Panc1 (cell line): ENCODE measurements around the gene SMOC2. TPM values are rescaled to one million over a fixed set of nuclear protein-coding genes. Genes with fewer than 3 reads are reported as not detected.

ENCODE experiments used
- ATAC-seq: fragments of 200-7000 bp; cut with Tn5 transposase; 2 replicates; pipeline ENCODE4 v1.9.1; 2020; ENCODE audit warnings: mild to moderate bottlenecking, moderate library complexity
- BruUV-seq: library from RNA; stranded (reverse); fragments of 400-500 nt; replicated peaks from 2 replicates; lab custom pipeline; 2021; lab: Mats Ljungman, UMichigan
- CTCF ChIA-PET: fragments of 300-600 bp; sonication (Branson Sonifier 250); formaldehyde crosslinking; loops from one replicate; lab custom pipeline; 2022; ENCODE audit warnings: antibody characterized with exemption; lab: Charles Lee
- POLR2A ChIA-PET: fragments of 300-600 bp; sonication (Branson Sonifier 250); formaldehyde crosslinking; loops from one replicate; lab custom pipeline; 2022; ENCODE audit warnings: antibody characterized with exemption; lab: Charles Lee
- DNase-seq: peaks from one replicate; pipeline ENCODE4 v3.0.0-alpha.2; 2010; ENCODE audit warnings: low read depth, low spot score
- H3K27ac ChIP-seq: 2 replicates; pipeline ENCODE4 v1.5.1; 2011; ENCODE audit warnings: mild to moderate bottlenecking, low read length, inconsistent platforms
- H3K27me3 ChIP-seq: fragments of 200-500 bp; sonication (Bioruptor generic); 2 replicates; pipeline ENCODE4 v1.6.0; 2014; ENCODE audit warnings: low read length, inconsistent platforms; ENCODE audit not compliant: control insufficient read depth, insufficient read depth
- H3K36me3 ChIP-seq: fragments of 200-500 bp; sonication (Bioruptor generic); 2 replicates; pipeline ENCODE4 v1.5.1; 2014; ENCODE audit warnings: inconsistent platforms, mild to moderate bottlenecking, low read length, moderate library complexity; ENCODE audit not compliant: control insufficient read depth, insufficient read depth
- H3K4me1 ChIP-seq: 2 replicates; pipeline ENCODE4 v1.5.1; 2011; ENCODE audit warnings: inconsistent platforms, mild to moderate bottlenecking, low read length, moderate library complexity; ENCODE audit not compliant: control insufficient read depth, insufficient read depth
- H3K4me3 ChIP-seq, 2 experiments: 2 replicates each; pipeline ENCODE4 v1.5.1; 2011 to 2012; ENCODE audit warnings: low read depth in 2 of 2, low read length in 2 of 2, mild to moderate bottlenecking in 2 of 2, inconsistent platforms in 1 of 2, moderate library complexity in 1 of 2
- H3K9me3 ChIP-seq: fragments of 200-500 bp; sonication (Bioruptor generic); 2 replicates; pipeline ENCODE4 v1.5.1; 2014; ENCODE audit warnings: low read depth, mild to moderate bottlenecking, inconsistent platforms, low read length, moderate library complexity; ENCODE audit not compliant: control insufficient read depth, insufficient read depth
- CTCF ChIP-seq: fragments of 450-650 bp; IDR thresholded peaks from 2 replicates; pipeline ENCODE4 v1.5.1; 2017; ENCODE audit warnings: mild to moderate bottlenecking
- POLR2AphosphoS5 ChIP-seq: IDR thresholded peaks from 2 replicates; pipeline ENCODE4 v1.6.1; 2012; ENCODE audit warnings: mild to moderate bottlenecking, low read depth, low read length, moderate library complexity
- SIN3A ChIP-seq: IDR thresholded peaks from 2 replicates; pipeline ENCODE4 v1.6.1; 2012; ENCODE audit warnings: low read depth, mild to moderate bottlenecking, low read length, moderate library complexity, borderline replicate concordance; ENCODE audit not compliant: insufficient read depth
- TCF7L2 ChIP-seq: IDR thresholded peaks from 2 replicates; pipeline ENCODE4 v1.6.1; 2011; ENCODE audit warnings: mild to moderate bottlenecking, low read depth, low read length, inconsistent platforms
- in situ Hi-C: cut with HindIII; loops from 2 replicates; pipeline ENCODE4 v1.10.0; 2016; ENCODE audit warnings: low sequenced_read_pairs, low pct_unique_long_range_greater_than_20kb
- intact Hi-C: fragments of 100-400 bp; cut with micrococcal nuclease; formaldehyde crosslinking; loops from one replicate; pipeline ENCODE4 v1.10.0; 2022; ENCODE audit not compliant: unreplicated experiment
- total RNA-seq: library from RNA; stranded (reverse); gene quantifications from one replicate; pipeline ENCODE4 v1.2.1, GENCODE V29; 2021; ENCODE audit not compliant: unreplicated experiment
- TF ChIP-seq, protein P1 (sequence below), 2 experiments: IDR thresholded peaks; 2 replicates each; pipeline ENCODE4 v1.6.1; 2011 to 2012; ENCODE audit warnings: low read depth in 2 of 2, control low read depth in 1 of 2, low read length in 1 of 2, mild to moderate bottlenecking in 1 of 2, moderate library complexity in 1 of 2; ENCODE audit not compliant: insufficient read depth in 1 of 2

Gene SMOC2
- total RNA-seq, 1 experiment from 2014 or later: 0.13 TPM

GRCh38 chr6:168560126-168560525 is 119.1 kb downstream of the SMOC2 start:
- CTCF ChIA-PET: no interaction called here
- ATAC-seq: no peak
- no TSS peak for BruUV-seq
- H3K4me3 ChIP-seq: no peak overlapping the region
- no peaks in the 10 kb centered on the region for H3K9me3 ChIP-seq
- intact Hi-C loops (no loop called here), in situ Hi-C loops (no loop called here)
- H3K27me3 ChIP-seq: 0 out of 2 replicates have a peak, but pooled peaks cover under 1% of the 10 kb centered on the region
- no peaks in the 10 kb centered on the region for H3K4me1 ChIP-seq
- no peak overlapping the region for H3K27ac ChIP-seq
- TF ChIP-seq SIN3A (no peak), CTCF (no peak), TCF7L2 (no peak), POLR2AphosphoS5 (no peak)
- TF ChIP-seq, protein P1, sequence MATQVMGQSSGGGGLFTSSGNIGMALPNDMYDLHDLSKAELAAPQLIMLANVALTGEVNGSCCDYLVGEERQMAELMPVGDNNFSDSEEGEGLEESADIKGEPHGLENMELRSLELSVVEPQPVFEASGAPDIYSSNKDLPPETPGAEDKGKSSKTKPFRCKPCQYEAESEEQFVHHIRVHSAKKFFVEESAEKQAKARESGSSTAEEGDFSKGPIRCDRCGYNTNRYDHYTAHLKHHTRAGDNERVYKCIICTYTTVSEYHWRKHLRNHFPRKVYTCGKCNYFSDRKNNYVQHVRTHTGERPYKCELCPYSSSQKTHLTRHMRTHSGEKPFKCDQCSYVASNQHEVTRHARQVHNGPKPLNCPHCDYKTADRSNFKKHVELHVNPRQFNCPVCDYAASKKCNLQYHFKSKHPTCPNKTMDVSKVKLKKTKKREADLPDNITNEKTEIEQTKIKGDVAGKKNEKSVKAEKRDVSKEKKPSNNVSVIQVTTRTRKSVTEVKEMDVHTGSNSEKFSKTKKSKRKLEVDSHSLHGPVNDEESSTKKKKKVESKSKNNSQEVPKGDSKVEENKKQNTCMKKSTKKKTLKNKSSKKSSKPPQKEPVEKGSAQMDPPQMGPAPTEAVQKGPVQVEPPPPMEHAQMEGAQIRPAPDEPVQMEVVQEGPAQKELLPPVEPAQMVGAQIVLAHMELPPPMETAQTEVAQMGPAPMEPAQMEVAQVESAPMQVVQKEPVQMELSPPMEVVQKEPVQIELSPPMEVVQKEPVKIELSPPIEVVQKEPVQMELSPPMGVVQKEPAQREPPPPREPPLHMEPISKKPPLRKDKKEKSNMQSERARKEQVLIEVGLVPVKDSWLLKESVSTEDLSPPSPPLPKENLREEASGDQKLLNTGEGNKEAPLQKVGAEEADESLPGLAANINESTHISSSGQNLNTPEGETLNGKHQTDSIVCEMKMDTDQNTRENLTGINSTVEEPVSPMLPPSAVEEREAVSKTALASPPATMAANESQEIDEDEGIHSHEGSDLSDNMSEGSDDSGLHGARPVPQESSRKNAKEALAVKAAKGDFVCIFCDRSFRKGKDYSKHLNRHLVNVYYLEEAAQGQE (IDR thresholded peaks at IDR 0.05; ENCODE audit: insufficient read depth in 1 of 2, low read depth in 2 of 2, low read length in 1 of 2): no peak
- POLR2A ChIA-PET: no interaction called here
- DNase-seq: no peak
- no peaks in the 10 kb centered on the region for H3K36me3 ChIP-seq

DNA sequence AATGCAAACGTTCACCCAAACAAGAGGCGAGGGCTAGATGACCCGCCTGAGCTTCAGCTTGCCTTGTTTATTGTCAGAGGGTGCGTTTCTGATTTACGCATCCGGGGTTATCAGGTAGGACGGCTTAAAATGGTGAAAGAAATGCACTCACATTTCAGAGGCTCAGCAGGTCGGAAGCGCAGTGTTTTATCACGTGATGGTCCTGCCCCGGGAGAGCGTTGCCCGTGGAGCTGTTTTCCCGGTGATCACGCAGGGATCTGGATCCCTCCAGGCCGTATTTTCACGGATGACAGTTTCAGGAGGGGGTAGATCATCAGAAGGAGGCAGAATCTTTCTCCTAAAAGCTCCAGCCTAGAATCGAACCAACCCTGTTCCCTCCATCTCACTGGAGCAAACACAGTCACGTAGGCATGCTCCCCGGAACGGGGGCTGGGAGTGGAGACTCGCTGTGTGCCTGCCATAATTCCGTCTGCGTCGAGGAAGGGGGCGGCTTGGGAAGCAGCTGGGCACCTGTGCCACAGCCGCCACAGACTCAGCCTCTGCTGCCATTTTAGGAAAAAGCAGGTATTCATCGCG is 121.7 kb downstream of the SMOC2 start:
- TF ChIP-seq, protein P1 (IDR thresholded peaks at IDR 0.05; ENCODE audit: insufficient read depth in 1 of 2, low read depth in 2 of 2, low read length in 1 of 2): no peak
- no peak for TF ChIP-seq SIN3A
- no peak for TF ChIP-seq POLR2AphosphoS5
- TF ChIP-seq CTCF: no peak
- TF ChIP-seq TCF7L2: no peak
- Histone ChIP-seq H3K9me3 (no peaks in the 10 kb centered on the region), H3K4me1 (no peaks in the 10 kb centered on the region), H3K27me3 (peaks cover 11% of the 10 kb centered on the region), H3K27ac (no peak overlapping the region), H3K4me3 (no peak overlapping the region), H3K36me3 (no peaks in the 10 kb centered on the region)
- no peak for ATAC-seq
- POLR2A ChIA-PET: no interaction called here
- in situ Hi-C loops (no loop called here), intact Hi-C loops (no loop called here)
- DNase-seq: no peak
- no TSS peak for BruUV-seq
- CTCF ChIA-PET: no interaction called here
